Activated CD8-positive, alpha-beta T cell treated with anti-CD3 and anti-CD28 coated beads for 36 hours (primary cell): ENCODE measurements around the gene CCR4. TPM values are rescaled to one million over a fixed set of nuclear protein-coding genes. Genes with fewer than 3 reads are reported as not detected.

Source experiments
- ATAC-seq: fragments of 200-7000 bp; cut with Tn5 transposase; one replicate; pipeline ENCODE4 v1.10.0; 2021; ENCODE audit warnings: mild to moderate bottlenecking, moderate library complexity
- CTCF ChIA-PET: fragments of 350-600 bp; sonication (Branson Sonifier 250); formaldehyde crosslinking; loops from one replicate; lab custom pipeline; 2021; ENCODE audit warnings: antibody characterized with exemption; lab: Charles Lee
- POLR2A ChIA-PET: fragments of 350-600 bp; sonication (Branson Sonifier 250); formaldehyde crosslinking; loops from one replicate; lab custom pipeline; 2021; ENCODE audit warnings: antibody characterized with exemption; lab: Charles Lee
- DNase-seq: peaks from one replicate; pipeline ENCODE4 v3.0.0-alpha.2; 2020
- H3K27ac Mint-ChIP-seq: one replicate; pipeline ENCODE4 v1.8.0; 2021; ENCODE audit warnings: mild to moderate bottlenecking, mixed read lengths
- H3K27me3 Mint-ChIP-seq: one replicate; pipeline ENCODE4 v1.8.0; 2021; ENCODE audit warnings: mixed read lengths
- H3K36me3 Mint-ChIP-seq: one replicate; pipeline ENCODE4 v1.8.0; 2021; ENCODE audit warnings: low read depth, mixed read lengths
- H3K4me1 Mint-ChIP-seq: one replicate; pipeline ENCODE4 v1.8.0; 2021; ENCODE audit warnings: low read depth, mixed read lengths
- H3K4me3 Mint-ChIP-seq: one replicate; pipeline ENCODE4 v1.8.0; 2021; ENCODE audit warnings: mild to moderate bottlenecking, moderate library complexity, mixed read lengths
- H3K9me3 Mint-ChIP-seq: one replicate; pipeline ENCODE4 v1.8.0; 2021; ENCODE audit warnings: mixed read lengths
- intact Hi-C: fragments of 100-400 bp; cut with micrococcal nuclease; formaldehyde crosslinking; loops from one replicate; pipeline ENCODE4 v1.10.0; 2022
- total RNA-seq, 2 experiments: library from RNA; stranded (reverse); gene quantifications; one replicate each; pipeline ENCODE4 v1.2.3, GENCODE V29; 2021
- TF ChIP-seq, protein P1 (sequence below): fragments of 200-600 bp; IDR thresholded peaks from one replicate; pipeline ENCODE4 v1.8.0; 2022; ENCODE audit warnings: antibody characterized with exemption, mild to moderate bottlenecking

The CCR4 gene
- total RNA-seq, 2 experiments from 2014 or later: 17.4 to 18.8 TPM

DNA sequence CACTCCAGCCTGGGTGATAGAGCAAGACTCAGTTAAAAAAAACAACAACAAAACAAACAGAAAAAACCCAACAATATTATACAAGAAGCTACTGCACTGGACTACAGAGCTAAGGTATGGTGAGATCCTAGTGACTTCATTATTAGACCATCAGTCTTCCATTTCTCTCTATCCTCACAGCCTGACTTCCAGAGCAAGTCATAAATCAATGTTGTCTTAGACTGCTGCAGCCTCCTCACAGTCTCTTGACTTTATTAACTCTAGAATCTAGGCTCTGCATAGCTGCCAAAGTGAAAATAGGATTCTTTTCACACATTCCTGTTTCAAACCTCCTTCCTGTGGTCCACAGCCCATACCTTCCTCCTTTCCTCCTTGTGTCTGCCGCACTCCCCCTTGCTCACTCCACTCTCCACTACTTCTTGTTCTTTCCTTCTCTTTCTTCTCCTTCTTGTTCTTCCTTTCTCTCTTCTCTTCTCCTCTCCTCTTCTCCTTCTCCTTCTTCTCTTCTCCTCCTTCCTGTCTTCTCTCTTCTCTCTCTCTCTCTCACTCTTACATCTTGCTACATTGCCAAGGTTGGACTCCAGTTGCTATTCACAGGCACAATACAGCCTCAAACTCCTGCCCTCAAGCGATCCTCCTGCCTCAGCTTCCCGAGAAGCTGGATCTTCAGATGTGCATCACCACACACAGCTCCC is 49.4 kb downstream of the CCR4 start:
- Mint-ChIP-seq H3K4me1 (peaks cover 59% of the 10 kb centered on the region), H3K27ac (peak overlapping the region; percentile 15), H3K9me3 (no peaks in the 10 kb centered on the region), H3K36me3 (peaks cover 56% of the 10 kb centered on the region), H3K4me3 (no peak overlapping the region), H3K27me3 (no peaks in the 10 kb centered on the region)
- ATAC-seq (no peak), DNase-seq (no peak)
- POLR2A ChIA-PET: interaction anchor here (1.3 to 1.5 kb wide), 2 partner anchors 51 to 53 kb away, joined by 3 read pairs; no protein-coding TSS in a partner anchor
- TF ChIP-seq, protein P1, sequence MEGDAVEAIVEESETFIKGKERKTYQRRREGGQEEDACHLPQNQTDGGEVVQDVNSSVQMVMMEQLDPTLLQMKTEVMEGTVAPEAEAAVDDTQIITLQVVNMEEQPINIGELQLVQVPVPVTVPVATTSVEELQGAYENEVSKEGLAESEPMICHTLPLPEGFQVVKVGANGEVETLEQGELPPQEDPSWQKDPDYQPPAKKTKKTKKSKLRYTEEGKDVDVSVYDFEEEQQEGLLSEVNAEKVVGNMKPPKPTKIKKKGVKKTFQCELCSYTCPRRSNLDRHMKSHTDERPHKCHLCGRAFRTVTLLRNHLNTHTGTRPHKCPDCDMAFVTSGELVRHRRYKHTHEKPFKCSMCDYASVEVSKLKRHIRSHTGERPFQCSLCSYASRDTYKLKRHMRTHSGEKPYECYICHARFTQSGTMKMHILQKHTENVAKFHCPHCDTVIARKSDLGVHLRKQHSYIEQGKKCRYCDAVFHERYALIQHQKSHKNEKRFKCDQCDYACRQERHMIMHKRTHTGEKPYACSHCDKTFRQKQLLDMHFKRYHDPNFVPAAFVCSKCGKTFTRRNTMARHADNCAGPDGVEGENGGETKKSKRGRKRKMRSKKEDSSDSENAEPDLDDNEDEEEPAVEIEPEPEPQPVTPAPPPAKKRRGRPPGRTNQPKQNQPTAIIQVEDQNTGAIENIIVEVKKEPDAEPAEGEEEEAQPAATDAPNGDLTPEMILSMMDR: no peak
- intact Hi-C loops: no loop called here
- CTCF ChIA-PET: interaction anchor here (1.6 to 3.9 kb wide), 2 partner anchors 27 to 52 kb away, joined by 3 to 22 read pairs; no protein-coding TSS in a partner anchor

DNA sequence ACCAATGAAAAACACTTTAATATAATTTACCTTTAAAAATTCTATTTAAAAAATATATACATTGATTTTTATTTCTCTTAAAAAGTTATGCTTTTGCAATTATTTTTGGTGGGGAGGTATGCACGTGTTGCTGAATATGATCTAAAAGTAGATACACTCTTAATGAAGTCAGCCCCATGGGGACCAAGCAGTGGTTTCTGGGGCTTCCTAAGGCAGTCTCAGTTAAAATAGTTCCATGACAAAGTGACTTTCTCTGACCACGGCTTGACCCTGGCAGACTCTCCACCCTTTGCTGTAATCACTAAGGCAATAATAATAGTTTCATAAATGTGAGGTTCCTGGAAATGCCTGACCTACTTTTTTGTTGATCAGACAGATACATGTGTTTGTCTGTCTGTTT is 50.4 kb downstream of the CCR4 start:
- Mint-ChIP-seq H3K27ac (no peak overlapping the region), H3K36me3 (peaks cover 52% of the 10 kb centered on the region), H3K27me3 (no peaks in the 10 kb centered on the region), H3K9me3 (no peaks in the 10 kb centered on the region), H3K4me1 (peaks cover 59% of the 10 kb centered on the region), H3K4me3 (no peak overlapping the region)
- CTCF ChIA-PET: interaction anchor here (1.1 to 3.9 kb wide), 2 partner anchors 9 to 53 kb away, joined by 3 to 22 read pairs; no protein-coding TSS in a partner anchor
- intact Hi-C loops: no loop called here
- peak; percentile 41 for ATAC-seq
- peak; percentile 62 for DNase-seq
- POLR2A ChIA-PET: interaction anchor here (1.0 kb wide), 1 partner anchor 49 kb away, joined by 5 read pairs; no protein-coding TSS in a partner anchor
- TF ChIP-seq, protein P1: no peak

DNA sequence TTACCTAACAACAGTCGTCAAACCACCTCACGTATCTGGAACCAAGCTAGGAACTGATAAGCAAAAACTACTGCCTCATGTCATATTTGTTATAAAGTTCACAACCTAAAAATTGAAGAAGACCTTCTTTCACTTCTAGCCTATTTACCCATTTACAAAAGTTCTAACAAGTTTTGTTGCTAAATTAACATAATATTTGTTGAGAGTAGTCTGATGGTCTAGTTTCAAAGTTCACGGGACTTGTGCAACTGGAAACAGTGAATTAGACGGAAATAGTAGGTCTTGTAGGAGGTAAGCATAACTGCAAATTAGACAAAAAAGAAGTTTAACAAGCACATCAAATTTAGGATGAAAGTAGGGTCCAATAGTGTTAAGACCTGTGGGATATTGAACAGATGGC is 51.9 kb downstream of the CCR4 start:
- peaks cover 51% of the 10 kb centered on the region for H3K36me3 Mint-ChIP-seq
- ChIA-PET POLR2A (no interaction called here), CTCF (interaction anchor here (1.4 to 3.9 kb wide), 2 partner anchors 19 to 55 kb away, joined by 4 to 22 read pairs; no protein-coding TSS in a partner anchor)
- no peak overlapping the region for H3K4me3 Mint-ChIP-seq
- peaks cover 65% of the 10 kb centered on the region for H3K4me1 Mint-ChIP-seq
- DNase-seq (no peak), ATAC-seq (no peak)
- TF ChIP-seq, protein P1: no peak
- no peak overlapping the region for H3K27ac Mint-ChIP-seq
- no peaks in the 10 kb centered on the region for H3K27me3 Mint-ChIP-seq
- intact Hi-C loops: no loop called here
- H3K9me3 Mint-ChIP-seq: no peaks in the 10 kb centered on the region

DNA sequence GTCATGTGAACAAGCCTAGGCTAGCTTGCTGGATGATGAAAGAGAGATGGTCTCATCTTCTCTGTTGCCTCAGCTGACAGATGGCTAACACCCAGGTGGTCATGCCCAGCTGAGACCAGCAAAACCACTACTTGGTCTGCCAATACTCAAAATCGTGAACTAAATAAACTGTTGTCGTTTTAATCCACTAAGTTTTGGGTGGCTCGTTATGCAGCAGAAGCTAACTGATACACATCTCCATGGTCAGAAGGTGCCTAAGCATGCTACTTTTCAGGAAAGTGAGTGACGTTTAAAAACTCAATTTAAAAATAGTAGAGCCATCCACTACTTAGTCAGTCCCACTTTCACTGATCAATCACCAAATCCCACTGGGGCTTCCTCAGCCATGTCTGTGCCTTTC is 52.8 kb downstream of the CCR4 start:
- H3K4me3 Mint-ChIP-seq: no peak overlapping the region
- H3K36me3 Mint-ChIP-seq: peaks cover 46% of the 10 kb centered on the region
- POLR2A ChIA-PET: interaction anchor here (0.9 to 1.5 kb wide), 4 partner anchors 16 to 58 kb away, joined by 3 read pairs; no protein-coding TSS in a partner anchor
- no peak overlapping the region for H3K27ac Mint-ChIP-seq
- peaks cover 59% of the 10 kb centered on the region for H3K4me1 Mint-ChIP-seq
- no peak for ATAC-seq
- intact Hi-C loops: no loop called here
- CTCF ChIA-PET: interaction anchor here (0.9 to 1.1 kb wide), 3 partner anchors 18 to 70 kb away, joined by 3 read pairs; no protein-coding TSS in a partner anchor
- TF ChIP-seq, protein P1: no peak
- H3K9me3 Mint-ChIP-seq: peaks cover 1% of the 10 kb centered on the region
- H3K27me3 Mint-ChIP-seq: no peaks in the 10 kb centered on the region
- DNase-seq: no peak

DNA sequence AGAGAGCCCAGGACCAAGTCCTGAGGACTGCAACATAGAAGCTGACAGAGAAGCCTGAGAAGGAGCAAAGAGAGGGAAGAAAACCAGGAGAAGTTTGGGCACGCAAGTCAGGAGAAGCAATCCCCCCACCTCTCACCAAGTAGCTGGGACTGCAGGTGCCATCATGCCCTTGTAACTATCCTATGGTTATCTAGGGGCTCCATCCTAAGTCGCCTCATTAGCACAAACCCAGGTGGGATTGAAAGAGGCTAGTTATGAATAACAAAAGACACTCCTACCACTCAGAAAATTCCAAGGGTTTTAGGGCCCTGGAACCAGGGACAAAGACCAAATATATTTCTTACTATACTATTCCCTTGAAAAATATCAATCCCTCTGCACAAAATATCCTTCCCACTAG is 53.5 kb downstream of the CCR4 start:
- Mint-ChIP-seq H3K27me3 (no peaks in the 10 kb centered on the region), H3K27ac (no peak overlapping the region), H3K9me3 (peaks cover 1% of the 10 kb centered on the region), H3K4me1 (peaks cover 52% of the 10 kb centered on the region), H3K36me3 (peaks cover 47% of the 10 kb centered on the region), H3K4me3 (no peak overlapping the region)
- ChIA-PET CTCF (interaction anchor here (0.9 to 1.1 kb wide), 2 partner anchors 17 to 56 kb away, joined by 3 read pairs; no protein-coding TSS in a partner anchor), POLR2A (interaction anchor here (0.9 to 1.5 kb wide), 3 partner anchors 18 to 57 kb away, joined by 3 read pairs; no protein-coding TSS in a partner anchor)
- intact Hi-C loops: no loop called here
- ATAC-seq: no peak
- no peak for DNase-seq
- TF ChIP-seq, protein P1: no peak
